WTC11 (cell line): ENCODE measurements around the gene BFSP1. TPM values are rescaled to one million over a fixed set of nuclear protein-coding genes. Genes with fewer than 3 reads are reported as not detected.

Experiments
- ATAC-seq: fragments of 200-7000 bp; cut with Tn5 transposase; 2 replicates; pipeline ENCODE4 v1.10.0; 2021; ENCODE audit warnings: mild to moderate bottlenecking, moderate library complexity
- CTCF ChIA-PET: fragments of 300-600 bp; sonication (Branson Sonifier 250); formaldehyde crosslinking; loops from one replicate; lab custom pipeline; 2021; ENCODE audit warnings: antibody characterized with exemption; lab: Charles Lee
- POLR2A ChIA-PET: fragments of 350-600 bp; sonication (Branson Sonifier 250); formaldehyde crosslinking; loops from one replicate; lab custom pipeline; 2021; ENCODE audit warnings: antibody characterized with exemption; lab: Charles Lee
- DNase-seq: peaks from one replicate; pipeline ENCODE4 v3.0.0; 2021; ENCODE audit warnings: low spot score
- H3K27ac Mint-ChIP-seq: 2 replicates; pipeline ENCODE4 v1.8.0; 2021; ENCODE audit warnings: mixed read lengths
- H3K27me3 Mint-ChIP-seq: 2 replicates; pipeline ENCODE4 v1.8.0; 2021; ENCODE audit warnings: low read depth, mild to moderate bottlenecking, moderate library complexity, mixed read lengths
- H3K36me3 Mint-ChIP-seq: 2 replicates; pipeline ENCODE4 v1.8.0; 2021; ENCODE audit warnings: mixed read lengths
- H3K4me1 Mint-ChIP-seq: 2 replicates; pipeline ENCODE4 v1.8.0; 2022; ENCODE audit warnings: mixed read lengths
- H3K4me3 Mint-ChIP-seq: 2 replicates; pipeline ENCODE4 v1.8.0; 2021; ENCODE audit warnings: mild to moderate bottlenecking, moderate library complexity, mixed read lengths
- H3K9me3 Mint-ChIP-seq: 2 replicates; pipeline ENCODE4 v1.8.0; 2021; ENCODE audit warnings: mixed read lengths
- ATF1 ChIP-seq: sonication (generic); formaldehyde crosslinking; IDR thresholded peaks from 2 replicates; pipeline ENCODE4 v1.8.1; 2023; ENCODE audit warnings: mild to moderate bottlenecking, moderate library complexity, missing genetic modification reagents
- CBFB ChIP-seq: sonication (generic); formaldehyde crosslinking; IDR thresholded peaks from 2 replicates; pipeline ENCODE4 v1.8.1; 2022; ENCODE audit warnings: mild to moderate bottlenecking, low read depth, missing genetic modification reagents
- ELF4 ChIP-seq: sonication (generic); formaldehyde crosslinking; IDR thresholded peaks from 2 replicates; pipeline ENCODE4 v1.8.1; 2022; ENCODE audit warnings: low read depth, mild to moderate bottlenecking, moderate library complexity, missing genetic modification reagents
- FOXK1 ChIP-seq: sonication (generic); formaldehyde crosslinking; IDR thresholded peaks from 2 replicates; pipeline ENCODE4 v1.8.0; 2022; ENCODE audit warnings: mild to moderate bottlenecking, moderate library complexity, missing genetic modification reagents
- GRHL2 ChIP-seq: fragments of 250-450 bp; sonication (Bioruptor Pico); IDR thresholded peaks from 2 replicates; pipeline ENCODE4 v1.8.0; 2022; ENCODE audit warnings: mild to moderate bottlenecking, moderate library complexity; ENCODE audit not compliant: insufficient replicate concordance, severe bottlenecking
- IRF2 ChIP-seq: sonication (generic); formaldehyde crosslinking; IDR thresholded peaks from 2 replicates; pipeline ENCODE4 v1.8.0; 2022; ENCODE audit warnings: low read depth, missing genetic modification reagents, borderline replicate concordance
- NR1H2 ChIP-seq: sonication (generic); formaldehyde crosslinking; IDR thresholded peaks from 2 replicates; pipeline ENCODE4 v1.9.0; 2021; ENCODE audit warnings: mild to moderate bottlenecking, moderate library complexity, missing genetic modification reagents
- OVOL2 ChIP-seq: fragments of 250-450 bp; sonication (Bioruptor Pico); IDR thresholded peaks from 2 replicates; pipeline ENCODE4 v1.9.0; 2021; ENCODE audit warnings: mild to moderate bottlenecking, borderline replicate concordance
- SMAD3 ChIP-seq: sonication (generic); formaldehyde crosslinking; IDR thresholded peaks from 2 replicates; pipeline ENCODE4 v1.8.0; 2022; ENCODE audit warnings: missing genetic modification reagents, mild to moderate bottlenecking, borderline replicate concordance
- SOX15 ChIP-seq: fragments of 250-450 bp; sonication (Bioruptor Pico); IDR thresholded peaks from 2 replicates; pipeline ENCODE4 v1.9.0; 2021; ENCODE audit warnings: mild to moderate bottlenecking
- TCF7 ChIP-seq: sonication (generic); formaldehyde crosslinking; IDR thresholded peaks from 2 replicates; pipeline ENCODE4 v1.8.0; 2022; ENCODE audit warnings: mild to moderate bottlenecking, low read depth, missing genetic modification reagents, moderate library complexity
- TEAD1 ChIP-seq: sonication (generic); formaldehyde crosslinking; IDR thresholded peaks from 2 replicates; pipeline ENCODE4 v1.8.0; 2022; ENCODE audit warnings: mild to moderate bottlenecking, missing genetic modification reagents
- ZNF416 ChIP-seq: fragments of 250-450 bp; sonication (Bioruptor Pico); IDR thresholded peaks from 2 replicates; pipeline ENCODE4 v1.9.0; 2021; ENCODE audit warnings: mild to moderate bottlenecking, inconsistent platforms
- total RNA-seq: library from RNA; stranded (reverse); gene quantifications from 3 replicates; pipeline ENCODE4 v1.2.3, GENCODE V29; 2021
- TF ChIP-seq, protein P1 (sequence below): fragments of 250-450 bp; sonication (Bioruptor Pico); IDR thresholded peaks from 2 replicates; pipeline ENCODE4 v1.9.0; 2021; ENCODE audit warnings: mild to moderate bottlenecking
- TF ChIP-seq, protein P2 (sequence below): sonication (generic); formaldehyde crosslinking; IDR thresholded peaks from 2 replicates; pipeline ENCODE4 v1.8.1; 2023; ENCODE audit warnings: mild to moderate bottlenecking, missing genetic modification reagents, moderate library complexity
- TF ChIP-seq, protein P3 (sequence below): sonication (generic); formaldehyde crosslinking; IDR thresholded peaks from 2 replicates; pipeline ENCODE4 v1.8.0; 2022; ENCODE audit warnings: mild to moderate bottlenecking, missing genetic modification reagents
- TF ChIP-seq, protein P4 (sequence below): sonication (generic); formaldehyde crosslinking; IDR thresholded peaks from 2 replicates; pipeline ENCODE4 v1.8.0; 2022; ENCODE audit warnings: missing genetic modification reagents

Gene BFSP1
- total RNA-seq, 1 experiment from 2014 or later = 3.0 TPM

DNA sequence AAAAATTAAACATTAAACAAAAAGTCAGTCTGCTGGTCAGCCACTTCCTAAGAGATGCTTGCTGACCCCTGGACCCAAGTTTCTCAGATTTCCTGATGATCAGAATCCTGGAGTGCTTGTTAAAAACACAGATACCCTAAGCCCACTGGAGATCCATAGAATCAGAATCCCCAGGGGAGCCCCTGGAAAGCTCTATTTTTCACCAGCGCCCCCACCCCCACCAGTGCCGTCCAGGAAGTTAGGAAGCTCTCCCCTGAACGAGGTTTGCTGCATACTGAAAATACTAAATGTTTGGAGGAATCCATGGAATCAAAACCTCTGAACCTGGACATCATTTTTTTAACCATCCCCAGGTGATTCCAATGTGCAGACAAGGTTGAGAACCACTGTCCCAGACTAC lies 69.2 kb downstream of the BFSP1 start:
- ATAC-seq (no peak), DNase-seq (no peak)
- H3K4me3 Mint-ChIP-seq = no peak overlapping the region
- H3K27ac Mint-ChIP-seq = no peak overlapping the region
- peaks cover 13% of the 10 kb centered on the region for H3K9me3 Mint-ChIP-seq
- H3K27me3 Mint-ChIP-seq = no peaks in the 10 kb centered on the region
- CTCF ChIA-PET = no interaction called here
- POLR2A ChIA-PET = no interaction called here
- no peaks in the 10 kb centered on the region; the same call in 1 of the 2 replicates for H3K36me3 Mint-ChIP-seq
- TF ChIP-seq ATF1 (CRISPR knock-in tag) (no peak), SMAD3 (CRISPR knock-in tag) (no peak), TEAD1 (CRISPR knock-in tag) (no peak), SOX15 (CRISPR knock-in tag) (no peak), FOXK1 (CRISPR knock-in tag) (no peak)
- TF ChIP-seq, protein P1, sequence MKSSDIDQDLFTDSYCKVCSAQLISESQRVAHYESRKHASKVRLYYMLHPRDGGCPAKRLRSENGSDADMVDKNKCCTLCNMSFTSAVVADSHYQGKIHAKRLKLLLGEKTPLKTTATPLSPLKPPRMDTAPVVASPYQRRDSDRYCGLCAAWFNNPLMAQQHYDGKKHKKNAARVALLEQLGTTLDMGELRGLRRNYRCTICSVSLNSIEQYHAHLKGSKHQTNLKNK = no peak
- H3K4me1 Mint-ChIP-seq = no peaks in the 10 kb centered on the region

GRCh38 chr20:17460119-17460518 lies 71.1 kb downstream of the BFSP1 start:
- Mint-ChIP-seq H3K36me3 (no peaks in the 10 kb centered on the region; the same call in 1 of the 2 replicates), H3K4me3 (no peak overlapping the region), H3K27me3 (no peaks in the 10 kb centered on the region), H3K4me1 (no peaks in the 10 kb centered on the region), H3K27ac (no peak overlapping the region), H3K9me3 (peaks cover 13% of the 10 kb centered on the region)
- POLR2A ChIA-PET = no interaction called here
- ATAC-seq (no peak), DNase-seq (no peak)
- no peak for TF ChIP-seq ZNF416 (CRISPR knock-in tag)
- TF ChIP-seq, protein P2, sequence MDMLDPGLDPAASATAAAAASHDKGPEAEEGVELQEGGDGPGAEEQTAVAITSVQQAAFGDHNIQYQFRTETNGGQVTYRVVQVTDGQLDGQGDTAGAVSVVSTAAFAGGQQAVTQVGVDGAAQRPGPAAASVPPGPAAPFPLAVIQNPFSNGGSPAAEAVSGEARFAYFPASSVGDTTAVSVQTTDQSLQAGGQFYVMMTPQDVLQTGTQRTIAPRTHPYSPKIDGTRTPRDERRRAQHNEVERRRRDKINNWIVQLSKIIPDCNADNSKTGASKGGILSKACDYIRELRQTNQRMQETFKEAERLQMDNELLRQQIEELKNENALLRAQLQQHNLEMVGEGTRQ (CRISPR knock-in tag) = peak; percentile 35; the same call in 1 of the 2 replicates
- CTCF ChIA-PET = interaction anchor here (1.4 kb wide), 1 partner anchor 29 kb away, joined by 5 read pairs; no protein-coding TSS in a partner anchor

- H3K4me1 Mint-ChIP-seq = no peaks in the 10 kb centered on the region
- no peak for TF ChIP-seq TCF7 (CRISPR knock-in tag)
- TF ChIP-seq, protein P2 (CRISPR knock-in tag) = no peak
- no peak for TF ChIP-seq OVOL2 (CRISPR knock-in tag)
- H3K36me3 Mint-ChIP-seq = no peaks in the 10 kb centered on the region; the same call in 1 of the 2 replicates
- no peak overlapping the region for H3K27ac Mint-ChIP-seq
- no peaks in the 10 kb centered on the region for H3K27me3 Mint-ChIP-seq
- ChIA-PET POLR2A (interaction anchor here (0.5 kb wide), 1 partner anchor 127 kb away, joined by 3 read pairs; no protein-coding TSS in a partner anchor), CTCF (interaction anchor here (0.5 to 1.4 kb wide), 2 partner anchors 15 to 25 kb away, joined by 4 to 5 read pairs; no protein-coding TSS in a partner anchor)
- no peak overlapping the region for H3K4me3 Mint-ChIP-seq
- DNase-seq = no peak
- peaks cover 13% of the 10 kb centered on the region for H3K9me3 Mint-ChIP-seq
- no peak for ATAC-seq
Measured at GRCh38 chr20:17457588-17458190, 73.5 kb downstream of the BFSP1 start.

- no peaks in the 10 kb centered on the region for H3K4me1 Mint-ChIP-seq
- no peak overlapping the region for H3K4me3 Mint-ChIP-seq
- DNase-seq (no peak), ATAC-seq (no peak)
- H3K27me3 Mint-ChIP-seq = no peaks in the 10 kb centered on the region
- no peak overlapping the region for H3K27ac Mint-ChIP-seq
- H3K9me3 Mint-ChIP-seq = peaks cover 13% of the 10 kb centered on the region
- no peaks in the 10 kb centered on the region; the same call in 1 of the 2 replicates for H3K36me3 Mint-ChIP-seq
- ChIA-PET POLR2A (no interaction called here), CTCF (no interaction called here)
- no peak for TF ChIP-seq CBFB (CRISPR knock-in tag)
- TF ChIP-seq, protein P3, sequence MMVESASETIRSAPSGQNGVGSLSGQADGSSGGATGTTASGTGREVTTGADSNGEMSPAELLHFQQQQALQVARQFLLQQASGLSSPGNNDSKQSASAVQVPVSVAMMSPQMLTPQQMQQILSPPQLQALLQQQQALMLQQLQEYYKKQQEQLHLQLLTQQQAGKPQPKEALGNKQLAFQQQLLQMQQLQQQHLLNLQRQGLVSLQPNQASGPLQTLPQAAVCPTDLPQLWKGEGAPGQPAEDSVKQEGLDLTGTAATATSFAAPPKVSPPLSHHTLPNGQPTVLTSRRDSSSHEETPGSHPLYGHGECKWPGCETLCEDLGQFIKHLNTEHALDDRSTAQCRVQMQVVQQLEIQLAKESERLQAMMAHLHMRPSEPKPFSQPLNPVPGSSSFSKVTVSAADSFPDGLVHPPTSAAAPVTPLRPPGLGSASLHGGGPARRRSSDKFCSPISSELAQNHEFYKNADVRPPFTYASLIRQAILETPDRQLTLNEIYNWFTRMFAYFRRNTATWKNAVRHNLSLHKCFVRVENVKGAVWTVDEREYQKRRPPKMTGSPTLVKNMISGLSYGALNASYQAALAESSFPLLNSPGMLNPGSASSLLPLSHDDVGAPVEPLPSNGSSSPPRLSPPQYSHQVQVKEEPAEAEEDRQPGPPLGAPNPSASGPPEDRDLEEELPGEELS (CRISPR knock-in tag) = no peak
- no peak for TF ChIP-seq SOX15 (CRISPR knock-in tag)
- no peak for TF ChIP-seq FOXK1 (CRISPR knock-in tag)
- no peak for TF ChIP-seq ATF1 (CRISPR knock-in tag)
- no peak for TF ChIP-seq TEAD1 (CRISPR knock-in tag)
- no peak for TF ChIP-seq ELF4 (CRISPR knock-in tag)
- TF ChIP-seq IRF2 (CRISPR knock-in tag) = no peak
- TF ChIP-seq, protein P4, sequence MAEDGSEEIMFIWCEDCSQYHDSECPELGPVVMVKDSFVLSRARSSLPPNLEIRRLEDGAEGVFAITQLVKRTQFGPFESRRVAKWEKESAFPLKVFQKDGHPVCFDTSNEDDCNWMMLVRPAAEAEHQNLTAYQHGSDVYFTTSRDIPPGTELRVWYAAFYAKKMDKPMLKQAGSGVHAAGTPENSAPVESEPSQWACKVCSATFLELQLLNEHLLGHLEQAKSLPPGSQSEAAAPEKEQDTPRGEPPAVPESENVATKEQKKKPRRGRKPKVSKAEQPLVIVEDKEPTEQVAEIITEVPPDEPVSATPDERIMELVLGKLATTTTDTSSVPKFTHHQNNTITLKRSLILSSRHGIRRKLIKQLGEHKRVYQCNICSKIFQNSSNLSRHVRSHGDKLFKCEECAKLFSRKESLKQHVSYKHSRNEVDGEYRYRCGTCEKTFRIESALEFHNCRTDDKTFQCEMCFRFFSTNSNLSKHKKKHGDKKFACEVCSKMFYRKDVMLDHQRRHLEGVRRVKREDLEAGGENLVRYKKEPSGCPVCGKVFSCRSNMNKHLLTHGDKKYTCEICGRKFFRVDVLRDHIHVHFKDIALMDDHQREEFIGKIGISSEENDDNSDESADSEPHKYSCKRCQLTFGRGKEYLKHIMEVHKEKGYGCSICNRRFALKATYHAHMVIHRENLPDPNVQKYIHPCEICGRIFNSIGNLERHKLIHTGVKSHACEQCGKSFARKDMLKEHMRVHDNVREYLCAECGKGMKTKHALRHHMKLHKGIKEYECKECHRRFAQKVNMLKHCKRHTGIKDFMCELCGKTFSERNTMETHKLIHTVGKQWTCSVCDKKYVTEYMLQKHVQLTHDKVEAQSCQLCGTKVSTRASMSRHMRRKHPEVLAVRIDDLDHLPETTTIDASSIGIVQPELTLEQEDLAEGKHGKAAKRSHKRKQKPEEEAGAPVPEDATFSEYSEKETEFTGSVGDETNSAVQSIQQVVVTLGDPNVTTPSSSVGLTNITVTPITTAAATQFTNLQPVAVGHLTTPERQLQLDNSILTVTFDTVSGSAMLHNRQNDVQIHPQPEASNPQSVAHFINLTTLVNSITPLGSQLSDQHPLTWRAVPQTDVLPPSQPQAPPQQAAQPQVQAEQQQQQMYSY (CRISPR knock-in tag) = no peak
- no peak for TF ChIP-seq GRHL2 (CRISPR knock-in tag)
- TF ChIP-seq NR1H2 (CRISPR knock-in tag) = no peak
Measured at GRCh38 chr20:17457079-17457478, 74.1 kb downstream of the BFSP1 start.
